Neural cell (in vitro differentiated cells): ENCODE measurements around the gene ADAMTS18. TPM values are rescaled to one million over a fixed set of nuclear protein-coding genes. Genes with fewer than 3 reads are reported as not detected.

Source experiments
- H2AFZ ChIP-seq: fragments of 200-600, 300-800 bp; sonication (generic), shearing (Covaris generic); 2 replicates; pipeline ENCODE4 v1.6.0; 2014; ENCODE audit warnings: low read depth, mild to moderate bottlenecking, antibody characterized with exemption, low read length, moderate library complexity
- H3F3A ChIP-seq: fragments of 200-600 bp; shearing (Covaris generic); 2 replicates; pipeline ENCODE4 v1.6.1; 2016; ENCODE audit warnings: mild to moderate bottlenecking, moderate library complexity, mixed read lengths, antibody characterized with exemption, low read length; ENCODE audit not compliant: insufficient read depth, poor library complexity, severe bottlenecking
- H3K27ac ChIP-seq: fragments of 200-600, 300-800 bp; sonication (generic), shearing (Covaris generic); 2 replicates; pipeline ENCODE4 v1.5.1; 2014; ENCODE audit warnings: mild to moderate bottlenecking, low read length, moderate library complexity
- H3K27me3 ChIP-seq: fragments of 300-800, 200-600 bp; sonication (generic), shearing (Covaris generic); 2 replicates; pipeline ENCODE4 v1.6.0; 2014; ENCODE audit warnings: mild to moderate bottlenecking, low read depth, low read length, moderate library complexity; ENCODE audit not compliant: insufficient read depth
- H3K36me3 ChIP-seq: fragments of 300-800, 200-600 bp; sonication (generic), shearing (Covaris generic); 2 replicates; pipeline ENCODE4 v1.5.1; 2014; ENCODE audit warnings: mild to moderate bottlenecking, antibody characterized with exemption, low read length, moderate library complexity; ENCODE audit not compliant: insufficient read depth
- H3K4me2 ChIP-seq: fragments of 300-800, 200-600 bp; sonication (generic), shearing (Covaris generic); 2 replicates; pipeline ENCODE4 v1.6.0; 2014; ENCODE audit warnings: mild to moderate bottlenecking, low read length
- H3K4me3 ChIP-seq: fragments of 300-800, 200-600 bp; sonication (generic), shearing (Covaris generic); 2 replicates; pipeline ENCODE4 v1.5.1; 2014; ENCODE audit warnings: mild to moderate bottlenecking, low read length, moderate library complexity
- H3K79me2 ChIP-seq: fragments of 200-600 bp; shearing (Covaris generic); replicated peaks from 2 replicates; pipeline ENCODE4 v1.6.0; 2014; ENCODE audit warnings: mild to moderate bottlenecking, low read length, moderate library complexity; ENCODE audit not compliant: insufficient read depth
- H3K9ac ChIP-seq: fragments of 300-800, 200-600 bp; sonication (generic), shearing (Covaris generic); 2 replicates; pipeline ENCODE4 v1.6.1; 2016; ENCODE audit warnings: mild to moderate bottlenecking, low read length, mixed read lengths
- H3K9me2 ChIP-seq: fragments of 200-600 bp; shearing (Covaris generic); 2 replicates; pipeline ENCODE4 v1.6.1; 2016; ENCODE audit warnings: mild to moderate bottlenecking, low read length, mixed read lengths; ENCODE audit not compliant: insufficient read depth
- H3K9me3 ChIP-seq: fragments of 200-600, 300-800 bp; sonication (generic), shearing (Covaris generic); 2 replicates; pipeline ENCODE4 v1.6.1; 2016; ENCODE audit warnings: mild to moderate bottlenecking, mixed run types, low read length, moderate library complexity, mixed read lengths
- H4K20me1 ChIP-seq: fragments of 200-600 bp; shearing (Covaris generic); 2 replicates; pipeline ENCODE4 v1.6.1; 2016; ENCODE audit warnings: mild to moderate bottlenecking, mixed run types; ENCODE audit not compliant: insufficient read depth
- EP300 ChIP-seq: fragments of 450-650 bp; conservative IDR thresholded peaks from 2 replicates; pipeline ENCODE4 v1.6.1; 2014; ENCODE audit warnings: antibody characterized with exemption, mild to moderate bottlenecking, moderate library complexity; ENCODE audit not compliant: poor library complexity, severe bottlenecking
- EZH2 ChIP-seq: fragments of 200-600, 300-800 bp; shearing (Covaris generic), sonication (generic); IDR thresholded peaks from 2 replicates; pipeline ENCODE4 v1.6.1; 2014; ENCODE audit warnings: antibody characterized with exemption, low read length, borderline replicate concordance, mild to moderate bottlenecking; ENCODE audit not compliant: insufficient read depth, poor library complexity, severe bottlenecking
- MXI1 ChIP-seq: fragments of 450-650 bp; conservative IDR thresholded peaks from 2 replicates; pipeline ENCODE4 v1.6.1; 2014; ENCODE audit warnings: antibody characterized with exemption, mild to moderate bottlenecking; ENCODE audit not compliant: poor library complexity, severe bottlenecking
- POLR2AphosphoS5 ChIP-seq: IDR thresholded peaks from 2 replicates; pipeline ENCODE4 v1.6.1; 2012
- RAD21 ChIP-seq: fragments of 450-650 bp; conservative IDR thresholded peaks from 2 replicates; pipeline ENCODE4 v1.6.1; 2014; ENCODE audit warnings: antibody characterized with exemption, mild to moderate bottlenecking, moderate library complexity
- SMC3 ChIP-seq: fragments of 450-650 bp; conservative IDR thresholded peaks from 2 replicates; pipeline ENCODE4 v1.6.1; 2014; ENCODE audit warnings: antibody characterized with exemption, mild to moderate bottlenecking, moderate library complexity; ENCODE audit not compliant: poor library complexity
- TAF1 ChIP-seq: IDR thresholded peaks from 2 replicates; pipeline ENCODE4 v1.6.1; 2012; ENCODE audit warnings: low read depth
- polyA plus RNA-seq: library from polyadenylated mRNA; depleted of rRNA; stranded (reverse); fragments of >200 nt; gene quantifications from 2 replicates; pipeline ENCODE4 v1.2.3, GENCODE V29; 2014
- TF ChIP-seq, protein P1 (sequence below): fragments of 450-650 bp; IDR thresholded peaks from 2 replicates; pipeline ENCODE4 v1.5.1; 2014; ENCODE audit warnings: antibody characterized with exemption, mild to moderate bottlenecking, moderate library complexity; ENCODE audit not compliant: poor library complexity, severe bottlenecking
- TF ChIP-seq, protein P2 (sequence below): IDR thresholded peaks from 2 replicates; pipeline ENCODE4 v1.6.1; 2012; ENCODE audit warnings: borderline replicate concordance

ADAMTS18 gene
- polyA plus RNA-seq, 1 donor from 2014 or later: 1.3 TPM

DNA sequence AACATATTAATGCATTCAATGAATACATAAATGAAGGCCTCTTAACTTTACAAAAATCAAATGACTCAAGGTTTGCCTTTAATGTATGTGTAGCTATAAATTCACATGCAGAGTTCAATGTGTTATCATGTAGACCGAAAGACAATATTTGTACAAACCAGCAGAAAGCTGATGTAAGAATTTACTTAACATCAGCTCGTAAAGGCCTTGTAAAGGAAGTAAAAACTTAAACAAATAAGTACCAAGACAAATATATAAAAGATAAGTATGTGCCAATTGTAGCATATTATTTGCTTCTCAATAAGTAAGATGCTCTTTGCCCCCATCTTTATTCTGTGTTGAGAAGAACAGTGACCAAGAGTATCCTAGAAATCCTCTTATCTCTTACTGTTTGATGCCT lies 130.0 kb downstream of the ADAMTS18 start:
- no peak overlapping the region for H3K9ac ChIP-seq
- no peaks in the 10 kb centered on the region for H3F3A ChIP-seq
- no peak overlapping the region for H3K4me3 ChIP-seq
- no peak overlapping the region for H3K27ac ChIP-seq
- no peak for TF ChIP-seq EP300
- TF ChIP-seq POLR2AphosphoS5: no peak
- TF ChIP-seq, protein P1, sequence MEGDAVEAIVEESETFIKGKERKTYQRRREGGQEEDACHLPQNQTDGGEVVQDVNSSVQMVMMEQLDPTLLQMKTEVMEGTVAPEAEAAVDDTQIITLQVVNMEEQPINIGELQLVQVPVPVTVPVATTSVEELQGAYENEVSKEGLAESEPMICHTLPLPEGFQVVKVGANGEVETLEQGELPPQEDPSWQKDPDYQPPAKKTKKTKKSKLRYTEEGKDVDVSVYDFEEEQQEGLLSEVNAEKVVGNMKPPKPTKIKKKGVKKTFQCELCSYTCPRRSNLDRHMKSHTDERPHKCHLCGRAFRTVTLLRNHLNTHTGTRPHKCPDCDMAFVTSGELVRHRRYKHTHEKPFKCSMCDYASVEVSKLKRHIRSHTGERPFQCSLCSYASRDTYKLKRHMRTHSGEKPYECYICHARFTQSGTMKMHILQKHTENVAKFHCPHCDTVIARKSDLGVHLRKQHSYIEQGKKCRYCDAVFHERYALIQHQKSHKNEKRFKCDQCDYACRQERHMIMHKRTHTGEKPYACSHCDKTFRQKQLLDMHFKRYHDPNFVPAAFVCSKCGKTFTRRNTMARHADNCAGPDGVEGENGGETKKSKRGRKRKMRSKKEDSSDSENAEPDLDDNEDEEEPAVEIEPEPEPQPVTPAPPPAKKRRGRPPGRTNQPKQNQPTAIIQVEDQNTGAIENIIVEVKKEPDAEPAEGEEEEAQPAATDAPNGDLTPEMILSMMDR: no peak
- no peak for TF ChIP-seq TAF1
- no peak for TF ChIP-seq EZH2
- TF ChIP-seq MXI1: no peak
- TF ChIP-seq SMC3: no peak
- TF ChIP-seq, protein P2, sequence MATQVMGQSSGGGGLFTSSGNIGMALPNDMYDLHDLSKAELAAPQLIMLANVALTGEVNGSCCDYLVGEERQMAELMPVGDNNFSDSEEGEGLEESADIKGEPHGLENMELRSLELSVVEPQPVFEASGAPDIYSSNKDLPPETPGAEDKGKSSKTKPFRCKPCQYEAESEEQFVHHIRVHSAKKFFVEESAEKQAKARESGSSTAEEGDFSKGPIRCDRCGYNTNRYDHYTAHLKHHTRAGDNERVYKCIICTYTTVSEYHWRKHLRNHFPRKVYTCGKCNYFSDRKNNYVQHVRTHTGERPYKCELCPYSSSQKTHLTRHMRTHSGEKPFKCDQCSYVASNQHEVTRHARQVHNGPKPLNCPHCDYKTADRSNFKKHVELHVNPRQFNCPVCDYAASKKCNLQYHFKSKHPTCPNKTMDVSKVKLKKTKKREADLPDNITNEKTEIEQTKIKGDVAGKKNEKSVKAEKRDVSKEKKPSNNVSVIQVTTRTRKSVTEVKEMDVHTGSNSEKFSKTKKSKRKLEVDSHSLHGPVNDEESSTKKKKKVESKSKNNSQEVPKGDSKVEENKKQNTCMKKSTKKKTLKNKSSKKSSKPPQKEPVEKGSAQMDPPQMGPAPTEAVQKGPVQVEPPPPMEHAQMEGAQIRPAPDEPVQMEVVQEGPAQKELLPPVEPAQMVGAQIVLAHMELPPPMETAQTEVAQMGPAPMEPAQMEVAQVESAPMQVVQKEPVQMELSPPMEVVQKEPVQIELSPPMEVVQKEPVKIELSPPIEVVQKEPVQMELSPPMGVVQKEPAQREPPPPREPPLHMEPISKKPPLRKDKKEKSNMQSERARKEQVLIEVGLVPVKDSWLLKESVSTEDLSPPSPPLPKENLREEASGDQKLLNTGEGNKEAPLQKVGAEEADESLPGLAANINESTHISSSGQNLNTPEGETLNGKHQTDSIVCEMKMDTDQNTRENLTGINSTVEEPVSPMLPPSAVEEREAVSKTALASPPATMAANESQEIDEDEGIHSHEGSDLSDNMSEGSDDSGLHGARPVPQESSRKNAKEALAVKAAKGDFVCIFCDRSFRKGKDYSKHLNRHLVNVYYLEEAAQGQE: no peak
- no peak for TF ChIP-seq RAD21
- H4K20me1 ChIP-seq: no peaks in the 10 kb centered on the region
- H2AFZ ChIP-seq: no peak overlapping the region
- no peaks in the 10 kb centered on the region for H3K9me2 ChIP-seq
- H3K27me3 ChIP-seq: no peaks in the 10 kb centered on the region
- H3K79me2 ChIP-seq: no peaks in the 10 kb centered on the region
- H3K9me3 ChIP-seq: no peaks in the 10 kb centered on the region
- no peak overlapping the region for H3K4me2 ChIP-seq
- no peaks in the 10 kb centered on the region for H3K36me3 ChIP-seq

DNA sequence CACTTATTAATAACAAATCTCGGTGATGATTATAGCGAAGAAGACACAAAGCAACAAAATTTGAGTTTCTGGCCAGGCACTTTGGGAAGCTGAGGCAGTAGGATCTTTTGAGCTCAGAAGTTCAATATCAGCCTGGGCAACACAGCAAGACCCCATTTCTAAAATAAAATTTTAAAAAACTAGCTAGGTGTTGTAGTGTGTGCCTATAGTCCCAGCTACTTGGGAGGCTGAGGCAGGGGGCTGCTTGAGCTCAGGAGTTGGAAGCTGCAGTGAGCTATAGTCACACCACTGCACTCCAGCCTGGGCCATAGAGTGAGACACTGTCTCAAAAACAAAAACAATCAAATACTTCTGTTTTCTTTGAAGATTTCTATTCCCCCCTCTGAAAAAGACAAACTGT lies 130.7 kb downstream of the ADAMTS18 start:
- no peak overlapping the region for H3K4me2 ChIP-seq
- no peak overlapping the region for H3K4me3 ChIP-seq
- no peaks in the 10 kb centered on the region for H3K9me2 ChIP-seq
- no peaks in the 10 kb centered on the region for H4K20me1 ChIP-seq
- H3K79me2 ChIP-seq: no peaks in the 10 kb centered on the region
- no peak for TF ChIP-seq POLR2AphosphoS5
- no peak for TF ChIP-seq EP300
- TF ChIP-seq, protein P2: no peak
- TF ChIP-seq MXI1: no peak
- TF ChIP-seq TAF1: no peak
- TF ChIP-seq, protein P1: no peak
- TF ChIP-seq RAD21: no peak
- no peak for TF ChIP-seq EZH2
- H3K9me3 ChIP-seq: no peaks in the 10 kb centered on the region
- H3K36me3 ChIP-seq: no peaks in the 10 kb centered on the region
- no peak overlapping the region for H3K27ac ChIP-seq
- no peak overlapping the region for H3K9ac ChIP-seq
- no peaks in the 10 kb centered on the region for H3K27me3 ChIP-seq
- H3F3A ChIP-seq: no peaks in the 10 kb centered on the region
- no peak overlapping the region for H2AFZ ChIP-seq
